BJ (cell line): ENCODE results near the gene KCNN4. TPM values are rescaled to one million over a fixed set of nuclear protein-coding genes. Genes with fewer than 3 reads are reported as not detected.
"Not testable (repeated sequence)": the region's sequence is repeated elsewhere in the genome, so short reads cannot be mapped to it uniquely, and the experiment has no call there.

Source experiments
- CTCF ChIA-PET: fragments of 350-600 bp; formaldehyde crosslinking; extraction: SDS; loops from one replicate; lab custom pipeline; 2021; ENCODE audit warnings: antibody characterized with exemption, inconsistent platforms; lab: Yijun Ruan, JAX
- POLR2A ChIA-PET: fragments of 300-600 bp; sonication (Branson Sonifier 250); formaldehyde crosslinking; extraction: SDS; loops from one replicate; lab custom pipeline; 2021; ENCODE audit warnings: antibody characterized with exemption; lab: Charles Lee
- DNase-seq: peaks from one replicate; pipeline ENCODE4 v3.0.0-alpha.2; 2011; ENCODE audit warnings: low read depth
- H3K27me3 ChIP-seq: 2 replicates; pipeline ENCODE4 v1.6.0; 2011; ENCODE audit warnings: low read length; ENCODE audit not compliant: control insufficient read depth, insufficient read depth
- H3K36me3 ChIP-seq: 2 replicates; pipeline ENCODE4 v1.5.1; 2011; ENCODE audit warnings: low read length; ENCODE audit not compliant: control insufficient read depth, insufficient read depth
- H3K4me3 ChIP-seq: 2 replicates; pipeline ENCODE4 v1.5.1; 2011; ENCODE audit warnings: low read depth, mild to moderate bottlenecking, control low read depth, low read length
- polyA plus RNA-seq: library from polyadenylated mRNA; depleted of rRNA; stranded (reverse); fragments of >200 nt; gene quantifications from 2 replicates; pipeline ENCODE4 v1.2.3, GENCODE V29; 2011
- TF ChIP-seq, protein P1 (sequence below): IDR thresholded peaks from 2 replicates; pipeline ENCODE4 v1.5.1; 2011; ENCODE audit warnings: low read depth, mild to moderate bottlenecking, control low read depth, inconsistent platforms, low read length, moderate library complexity; ENCODE audit not compliant: insufficient read depth

Gene KCNN4
- polyA plus RNA-seq, 1 experiment = 0.38 TPM

DNA sequence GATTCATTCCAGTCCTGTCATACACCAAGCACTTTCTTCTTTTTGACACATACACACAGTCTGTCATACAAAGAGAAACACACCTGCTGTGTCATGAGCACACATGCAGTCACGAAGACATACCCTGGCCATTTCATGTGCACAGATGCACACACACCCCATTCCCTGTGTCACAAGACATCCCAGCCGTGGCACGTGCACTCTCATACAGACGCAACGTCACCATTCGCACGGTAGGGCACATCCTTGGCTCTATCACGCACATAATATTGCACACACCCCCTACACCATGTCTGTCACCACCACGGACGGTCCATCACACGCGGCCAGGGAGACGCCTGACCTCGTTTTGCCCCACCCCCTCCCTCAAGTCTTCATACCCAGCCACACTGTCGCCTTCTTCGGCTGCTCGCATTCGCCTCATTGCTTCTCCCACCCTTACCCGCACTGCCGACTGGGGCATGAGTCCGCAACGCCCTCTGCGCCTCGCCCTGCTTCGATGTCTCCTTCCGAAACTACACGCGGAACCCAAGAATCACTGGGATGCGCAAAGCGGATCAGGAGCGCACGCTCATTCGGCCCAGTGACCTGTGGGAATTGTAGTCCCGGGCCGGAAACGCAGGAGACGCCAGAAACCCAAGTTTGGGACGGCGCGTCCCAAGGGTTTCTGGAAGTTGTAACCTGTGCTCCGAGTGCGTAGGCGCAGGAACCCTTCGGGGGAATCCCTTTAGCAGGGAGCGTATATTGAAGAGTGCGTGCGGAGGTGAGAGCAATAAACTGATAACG is 39.5 kb upstream of the KCNN4 start:
- ChIA-PET POLR2A (no interaction called here), CTCF (no interaction called here)
- DNase-seq = no peak
- TF ChIP-seq, protein P1, sequence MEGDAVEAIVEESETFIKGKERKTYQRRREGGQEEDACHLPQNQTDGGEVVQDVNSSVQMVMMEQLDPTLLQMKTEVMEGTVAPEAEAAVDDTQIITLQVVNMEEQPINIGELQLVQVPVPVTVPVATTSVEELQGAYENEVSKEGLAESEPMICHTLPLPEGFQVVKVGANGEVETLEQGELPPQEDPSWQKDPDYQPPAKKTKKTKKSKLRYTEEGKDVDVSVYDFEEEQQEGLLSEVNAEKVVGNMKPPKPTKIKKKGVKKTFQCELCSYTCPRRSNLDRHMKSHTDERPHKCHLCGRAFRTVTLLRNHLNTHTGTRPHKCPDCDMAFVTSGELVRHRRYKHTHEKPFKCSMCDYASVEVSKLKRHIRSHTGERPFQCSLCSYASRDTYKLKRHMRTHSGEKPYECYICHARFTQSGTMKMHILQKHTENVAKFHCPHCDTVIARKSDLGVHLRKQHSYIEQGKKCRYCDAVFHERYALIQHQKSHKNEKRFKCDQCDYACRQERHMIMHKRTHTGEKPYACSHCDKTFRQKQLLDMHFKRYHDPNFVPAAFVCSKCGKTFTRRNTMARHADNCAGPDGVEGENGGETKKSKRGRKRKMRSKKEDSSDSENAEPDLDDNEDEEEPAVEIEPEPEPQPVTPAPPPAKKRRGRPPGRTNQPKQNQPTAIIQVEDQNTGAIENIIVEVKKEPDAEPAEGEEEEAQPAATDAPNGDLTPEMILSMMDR = no peak
- no peaks in the 10 kb centered on the region for H3K27me3 ChIP-seq
- H3K36me3 ChIP-seq = no peaks in the 10 kb centered on the region
- H3K4me3 ChIP-seq = peak overlapping the region; percentile 46

DNA sequence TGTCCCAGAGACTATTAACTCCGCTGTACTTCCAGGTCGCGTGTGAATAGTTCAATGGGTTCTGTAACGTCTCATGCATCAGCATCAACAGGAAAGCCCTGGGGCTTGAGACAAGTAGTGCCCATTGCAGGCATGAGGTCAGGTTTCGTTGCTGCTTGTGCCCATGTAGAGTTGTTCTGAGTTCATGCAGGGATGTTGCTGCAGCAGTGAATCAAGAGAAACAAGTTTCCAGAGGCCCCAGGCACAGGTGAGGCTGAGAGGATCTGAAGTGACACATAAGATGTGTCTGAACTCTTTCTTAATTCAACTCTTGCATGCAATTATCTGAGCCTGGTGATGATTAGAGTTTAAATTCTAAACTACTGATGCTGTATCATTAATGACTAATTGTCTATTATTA is 37.7 kb upstream of the KCNN4 start:
- CTCF ChIA-PET = no interaction called here
- H3K4me3 ChIP-seq = no peak overlapping the region
- POLR2A ChIA-PET = no interaction called here

DNA sequence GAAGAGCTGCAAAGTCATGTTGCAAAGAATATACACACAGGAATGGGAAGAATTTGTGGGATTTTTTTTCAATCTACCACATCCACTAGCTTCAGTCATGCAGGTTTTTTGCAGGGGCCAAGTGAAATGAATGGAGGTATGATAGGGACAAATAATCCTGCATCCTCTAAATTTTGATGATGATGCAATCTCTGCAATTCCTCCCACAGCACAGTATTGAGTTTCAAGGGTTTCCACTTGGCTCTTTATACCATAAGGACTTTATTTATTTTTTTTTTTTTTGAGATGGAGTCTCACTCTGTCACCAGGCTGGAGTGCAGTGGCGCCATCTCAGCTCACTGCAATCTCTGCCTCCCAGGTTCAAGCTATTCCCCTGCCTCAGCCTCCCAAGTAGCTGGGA is 36.7 kb upstream of the KCNN4 start:
- H3K36me3 ChIP-seq, DNase-seq, POLR2A ChIA-PET, H3K27me3 ChIP-seq, H3K4me3 ChIP-seq: not testable (repeated sequence)
- CTCF ChIA-PET = interaction anchor here (1.1 to 1.8 kb wide), 2 partner anchors 9 to 74 kb away, joined by 3 to 5 read pairs; partner anchors contain the start of gene ZNF283

More for the DNA sequence above, 37.7 kb upstream of the KCNN4 start:
- DNase-seq = no peak
- no peaks in the 10 kb centered on the region for H3K36me3 ChIP-seq
- TF ChIP-seq, protein P1 = no peak
- no peaks in the 10 kb centered on the region for H3K27me3 ChIP-seq

DNA sequence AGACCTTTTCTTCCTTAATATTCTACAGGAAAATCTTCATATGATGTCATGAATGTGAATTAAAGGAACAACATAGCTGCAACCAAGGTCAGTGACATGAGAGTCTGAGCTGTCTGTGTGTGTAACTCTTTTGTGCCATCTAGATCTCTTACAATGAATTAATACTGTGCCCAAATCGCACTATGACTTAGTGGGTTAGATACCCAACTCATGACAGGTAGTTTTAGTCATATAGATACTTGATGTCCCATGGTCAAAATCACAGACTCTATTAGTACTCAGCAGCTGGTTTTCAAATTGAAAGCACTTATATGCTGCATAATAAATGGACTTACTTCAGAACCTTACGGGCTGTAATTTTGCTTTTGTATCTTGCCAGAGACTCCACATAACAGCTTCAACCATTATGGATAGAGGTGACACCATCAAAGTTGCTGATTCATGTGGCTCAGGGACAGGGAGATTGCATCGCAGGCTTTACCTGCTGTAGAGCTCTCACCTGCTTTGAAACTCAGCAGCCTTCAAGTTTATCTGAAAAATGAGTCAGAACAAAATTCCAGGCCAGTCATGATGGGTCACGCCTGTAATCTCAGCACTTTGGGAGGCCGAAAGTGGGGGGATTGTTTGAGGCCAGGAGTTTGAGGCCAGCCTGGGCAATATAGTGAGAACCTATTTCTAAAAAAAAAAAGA is 34.0 kb upstream of the KCNN4 start:
- no peaks in the 10 kb centered on the region for H3K36me3 ChIP-seq
- ChIA-PET CTCF (no interaction called here), POLR2A (interaction anchor here (0.6 kb wide), 1 partner anchor 170 kb away, joined by 4 read pairs; no protein-coding TSS in a partner anchor)

DNA sequence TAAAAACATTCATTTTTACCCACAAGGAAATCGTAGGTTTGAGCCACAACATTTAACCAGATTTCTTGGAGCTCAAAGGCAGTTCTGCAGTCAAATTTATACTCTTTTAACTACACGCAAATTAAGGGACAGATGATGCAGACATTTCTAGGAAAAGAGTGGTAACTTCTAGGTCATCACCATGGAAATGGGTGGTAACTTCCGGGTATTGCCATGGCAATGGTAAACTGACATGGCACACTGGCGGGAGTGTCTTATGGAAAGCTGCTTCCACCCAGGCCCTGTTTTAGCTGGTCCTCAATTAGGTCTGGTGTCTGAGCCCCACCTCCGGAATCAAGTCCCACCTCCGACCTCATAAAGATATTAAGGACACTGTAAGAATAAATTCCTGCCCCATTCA is 31.9 kb upstream of the KCNN4 start:
- Histone ChIP-seq H3K27me3 (no peaks in the 10 kb centered on the region), H3K4me3 (no peak overlapping the region), H3K36me3 (no peaks in the 10 kb centered on the region)
- ChIA-PET CTCF (interaction anchor here (1.4 kb wide), 1 partner anchor 257 kb away, joined by 3 read pairs; no protein-coding TSS in a partner anchor), POLR2A (no interaction called here)
- DNase-seq = no peak
- TF ChIP-seq, protein P1 = no peak

More for the DNA sequence above, 34.0 kb upstream of the KCNN4 start:
- H3K27me3 ChIP-seq = no peaks in the 10 kb centered on the region
- H3K4me3 ChIP-seq = no peak overlapping the region
- TF ChIP-seq, protein P1 = no peak
- no peak for DNase-seq
